ENCODE results near the gene APOF.
"Not testable (repeated sequence)": the region's sequence is repeated elsewhere in the genome, so short reads cannot be mapped to it uniquely, and the experiment has no call there.

Gene APOF, protein sequence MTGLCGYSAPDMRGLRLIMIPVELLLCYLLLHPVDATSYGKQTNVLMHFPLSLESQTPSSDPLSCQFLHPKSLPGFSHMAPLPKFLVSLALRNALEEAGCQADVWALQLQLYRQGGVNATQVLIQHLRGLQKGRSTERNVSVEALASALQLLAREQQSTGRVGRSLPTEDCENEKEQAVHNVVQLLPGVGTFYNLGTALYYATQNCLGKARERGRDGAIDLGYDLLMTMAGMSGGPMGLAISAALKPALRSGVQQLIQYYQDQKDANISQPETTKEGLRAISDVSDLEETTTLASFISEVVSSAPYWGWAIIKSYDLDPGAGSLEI

DNA sequence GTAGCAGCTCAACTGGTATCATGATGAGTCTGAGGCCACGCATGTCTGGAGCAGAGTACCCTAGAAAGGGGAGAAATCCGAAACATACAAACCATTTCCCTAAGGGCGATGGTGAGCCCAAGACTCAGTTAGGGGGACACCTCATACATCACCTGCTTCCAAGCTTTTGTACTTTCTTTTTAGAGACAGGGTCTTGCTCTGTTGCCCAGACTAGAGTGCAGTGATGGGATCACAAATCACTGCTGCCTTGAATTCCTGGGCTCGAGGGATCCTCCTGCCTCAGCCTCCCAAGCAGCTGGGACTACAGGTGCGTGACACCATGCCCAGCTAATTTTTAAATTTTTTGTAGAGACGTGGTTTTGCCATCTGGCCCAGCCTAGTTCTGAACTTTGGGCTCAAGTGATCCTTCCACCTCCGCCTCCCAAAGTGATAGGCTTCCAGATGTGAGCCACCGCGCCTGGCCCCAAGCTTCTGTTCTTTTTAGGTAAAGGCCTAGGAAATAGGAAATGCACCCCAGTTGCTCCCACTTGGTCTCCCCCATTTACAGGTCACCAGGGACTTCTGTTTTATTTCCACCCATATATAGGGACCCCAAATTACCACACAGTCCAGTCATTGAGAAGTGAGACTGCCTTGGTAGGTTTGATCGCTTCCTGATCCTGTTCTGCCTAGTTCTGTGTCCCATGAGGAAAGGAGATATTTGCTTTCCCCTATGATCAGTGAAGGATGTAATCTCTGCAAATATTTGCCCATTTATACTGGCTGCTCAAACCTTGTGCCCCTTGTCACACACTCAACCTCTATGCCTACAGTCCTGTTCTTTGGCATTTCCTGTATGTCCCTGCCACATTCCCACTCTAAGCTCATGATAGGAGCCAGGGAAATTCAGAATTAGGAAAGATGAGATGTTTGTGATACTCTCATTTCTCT is at the start of gene APOF:
TSS of gene APOF (minus strand) at position 728 of the 930 bp plus-strand sequence. CDS start at position 616, 112 bp downstream.
- ATAC-seq = no peak
- DNase-seq = no peak

DNA sequence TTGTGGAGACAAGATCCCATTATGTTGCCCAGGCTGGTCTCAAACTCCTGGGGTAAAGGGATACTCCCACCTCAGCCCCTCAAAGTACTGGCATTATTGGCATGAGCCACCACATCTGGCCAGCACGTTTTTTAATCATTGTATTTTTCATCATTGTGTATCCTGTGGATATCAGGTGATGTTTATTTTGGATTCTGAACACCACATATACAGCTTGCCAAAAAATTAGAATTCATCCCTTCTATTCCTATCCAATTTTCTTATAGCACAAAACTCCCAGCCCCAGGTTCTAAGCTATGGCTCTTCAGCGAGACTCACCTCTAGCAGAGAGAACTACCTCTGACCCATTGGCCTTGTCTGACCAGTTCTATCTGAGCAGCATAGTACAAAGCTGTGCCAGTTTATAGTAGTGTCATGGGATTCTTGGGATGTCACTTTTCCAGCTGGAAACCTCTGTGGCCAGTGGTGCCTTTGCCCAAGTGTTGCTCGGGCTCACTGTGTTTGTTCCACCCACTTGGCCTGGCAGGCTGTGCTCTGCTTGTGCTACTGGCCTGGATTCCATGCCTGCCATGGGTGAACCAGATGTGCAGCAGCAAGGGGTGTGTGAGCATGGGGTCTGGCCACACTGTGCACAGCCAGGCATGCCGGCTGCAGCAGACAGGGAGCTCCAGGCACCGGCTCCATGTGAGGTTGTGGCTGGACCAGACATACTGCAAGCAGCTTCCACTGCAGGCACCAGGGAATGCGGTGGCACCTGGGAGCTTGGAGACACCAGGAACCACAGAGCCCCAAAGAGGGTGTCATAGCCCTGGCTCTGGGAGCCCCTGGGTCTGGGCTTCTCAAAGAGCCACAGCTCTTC is 49.4 kb upstream of the APOF start:
- ATAC-seq (no peak), DNase-seq (no peak)

DNA sequence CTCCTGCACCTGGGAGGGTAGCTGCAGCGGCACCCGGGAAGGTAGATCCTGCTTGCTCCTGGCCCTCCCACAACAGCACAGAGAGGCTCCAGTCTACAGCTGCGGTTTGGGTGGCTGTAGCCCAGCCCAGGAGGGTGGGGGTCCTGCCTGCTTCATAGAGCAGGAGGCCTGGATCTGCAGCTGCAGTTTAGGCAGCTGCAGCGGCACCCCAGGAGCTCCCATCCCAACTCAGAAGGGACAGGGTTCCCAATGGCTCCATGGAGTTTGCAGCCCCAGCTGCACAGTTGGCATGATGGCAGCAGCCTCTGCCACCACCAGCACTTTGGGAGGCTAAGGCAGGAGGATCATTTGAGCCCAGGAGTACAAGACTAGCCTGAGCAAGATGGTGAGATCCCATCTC is 48.1 kb upstream of the APOF start:
- ATAC-seq (no peak), DNase-seq (no peak)

DNA sequence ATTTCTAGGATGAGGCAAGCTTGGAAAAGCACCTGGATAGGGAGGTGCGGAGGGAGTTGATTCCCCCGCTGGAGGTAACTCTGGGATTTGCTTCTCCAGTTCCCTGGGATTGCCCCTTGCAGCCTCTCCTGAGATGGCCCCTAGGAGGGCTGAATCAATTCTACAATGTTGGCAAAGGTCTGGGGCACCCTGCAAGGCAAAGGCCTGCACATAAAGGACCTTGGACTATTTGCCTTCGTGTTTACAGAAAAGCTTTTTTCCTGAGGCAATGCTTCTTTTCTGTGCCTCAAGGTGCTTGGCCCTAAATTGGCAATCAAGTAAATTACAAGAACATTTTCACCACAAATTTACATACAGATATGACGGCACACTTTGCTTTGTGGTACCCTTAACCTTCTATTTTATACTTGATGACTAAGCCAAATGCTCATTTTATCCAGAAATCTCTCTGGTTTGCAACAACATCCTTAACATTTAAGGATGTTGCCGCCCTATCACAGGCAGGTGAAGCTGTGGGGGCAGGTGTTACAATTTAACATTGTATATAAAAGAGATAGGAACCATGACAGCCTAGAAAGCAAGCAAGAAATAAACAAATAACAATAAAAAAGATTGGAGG is 46.3 kb upstream of the APOF start:
- ATAC-seq (no peak), DNase-seq (no peak)

DNA sequence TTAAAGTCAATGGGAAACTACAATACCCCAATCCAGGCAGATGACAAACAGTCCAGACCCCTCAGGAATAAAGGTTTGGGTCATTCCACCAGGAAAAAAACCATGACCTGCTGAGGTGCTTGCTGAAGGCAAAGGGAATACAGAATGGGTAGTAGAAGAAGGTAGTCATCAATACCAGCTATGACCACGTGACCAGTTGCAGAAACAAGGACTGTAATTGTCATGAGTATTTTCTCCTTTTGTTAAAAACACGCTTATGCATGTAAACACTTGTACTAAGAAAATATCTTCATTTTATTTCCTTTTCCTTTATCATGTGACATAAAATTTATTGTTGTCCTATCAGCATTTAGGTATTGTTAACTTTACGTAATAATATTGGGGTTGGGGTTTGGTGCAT is 41.6 kb upstream of the APOF start:
- not testable (repeated sequence) for ATAC-seq, DNase-seq

DNA sequence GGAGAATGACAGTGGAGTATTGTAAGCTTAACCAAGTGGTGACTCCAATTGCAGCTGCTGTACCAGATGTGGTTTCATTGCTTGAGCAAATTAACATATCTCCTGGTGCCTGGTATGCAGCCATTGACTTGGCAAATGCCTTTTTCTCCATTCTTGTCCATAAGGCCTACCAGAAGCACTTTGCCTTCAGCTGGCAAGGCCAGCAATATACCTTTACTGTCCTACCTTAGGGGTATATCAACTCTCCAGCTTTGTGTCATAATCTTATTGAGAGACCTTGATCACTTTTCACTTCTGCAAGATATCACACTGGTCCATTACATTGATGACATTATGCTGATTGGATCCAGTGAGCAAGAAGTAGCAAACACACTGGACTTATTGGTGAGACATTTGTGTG is 39.0 kb upstream of the APOF start:
- not testable (repeated sequence) for DNase-seq, ATAC-seq

DNA sequence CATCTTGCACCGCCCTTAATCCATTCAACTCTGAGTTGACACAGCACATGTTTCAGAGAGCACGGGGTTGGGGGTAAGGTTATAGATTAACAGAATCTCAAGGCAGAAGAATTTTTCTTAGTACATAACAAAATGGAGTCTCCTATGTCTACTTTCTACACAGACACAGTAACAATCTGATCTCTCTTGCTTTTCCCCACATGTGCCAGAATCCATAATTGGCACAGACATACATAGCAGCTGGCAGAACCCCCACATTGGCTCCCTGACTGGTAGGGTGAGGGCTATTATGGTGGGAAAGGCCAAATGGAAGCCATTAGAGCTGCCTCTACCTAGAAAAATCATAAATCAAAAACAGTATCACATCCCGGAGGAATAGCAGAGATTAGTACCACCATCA is 38.5 kb upstream of the APOF start:
- DNase-seq, ATAC-seq: not testable (repeated sequence)

DNA sequence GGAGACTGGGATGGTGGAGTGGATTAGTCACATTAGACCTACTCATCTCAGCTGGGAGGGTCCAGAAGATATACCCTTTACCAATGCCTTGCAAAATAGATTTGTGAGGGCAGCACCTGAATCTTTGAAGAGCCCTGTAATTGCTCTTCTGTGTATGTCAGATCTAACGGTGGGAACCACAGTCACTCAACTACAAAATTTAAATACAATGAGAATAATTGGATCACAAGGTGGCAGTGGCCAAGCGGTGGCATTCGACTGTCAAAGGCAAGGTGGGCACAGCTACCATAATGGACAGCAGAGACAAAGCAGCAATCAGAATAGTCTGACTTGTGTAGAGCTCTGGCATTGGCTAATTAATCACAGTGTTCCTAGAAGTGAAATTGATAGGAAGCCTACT is 36.8 kb upstream of the APOF start:
- not testable (repeated sequence) for DNase-seq, ATAC-seq

DNA sequence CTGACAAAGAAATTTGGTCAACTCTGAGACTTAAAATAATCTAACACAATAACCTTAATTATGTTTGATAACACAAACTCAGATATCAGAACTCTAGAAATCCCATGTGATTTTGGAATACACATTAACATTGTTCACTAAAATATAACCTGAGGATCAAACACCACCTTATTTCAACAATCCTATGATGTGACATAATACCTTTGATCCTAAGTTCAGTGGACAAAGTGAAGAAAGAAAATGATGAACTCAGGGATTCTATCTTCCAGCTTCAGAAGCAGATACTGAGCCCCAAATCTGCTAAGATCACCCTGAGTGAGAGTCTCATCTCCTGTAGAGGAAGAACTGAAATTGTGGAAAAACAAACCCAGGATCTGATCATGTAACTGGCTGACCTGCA is 35.7 kb upstream of the APOF start:
- ATAC-seq (no peak), DNase-seq (no peak)

DNA sequence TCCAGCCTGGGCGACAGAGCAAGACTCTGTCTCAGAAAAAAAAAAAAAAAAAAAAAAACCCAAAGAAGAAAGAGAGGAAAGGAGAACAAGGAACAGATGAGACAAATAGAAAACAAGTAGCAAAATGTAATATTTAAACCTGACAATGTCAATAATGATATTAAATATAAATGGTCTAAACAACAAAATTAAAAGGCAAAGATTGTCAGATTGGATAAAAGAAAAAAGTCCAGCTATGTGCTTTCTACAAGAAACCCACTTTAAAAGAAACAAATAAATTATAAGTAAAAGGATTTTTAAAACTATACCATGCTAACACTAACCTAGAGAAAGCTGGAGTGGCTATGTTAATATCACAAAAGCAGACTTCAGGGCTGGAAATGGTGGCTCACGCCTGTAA is 29.7 kb upstream of the APOF start:
- ATAC-seq (no peak), DNase-seq (no peak)

DNA sequence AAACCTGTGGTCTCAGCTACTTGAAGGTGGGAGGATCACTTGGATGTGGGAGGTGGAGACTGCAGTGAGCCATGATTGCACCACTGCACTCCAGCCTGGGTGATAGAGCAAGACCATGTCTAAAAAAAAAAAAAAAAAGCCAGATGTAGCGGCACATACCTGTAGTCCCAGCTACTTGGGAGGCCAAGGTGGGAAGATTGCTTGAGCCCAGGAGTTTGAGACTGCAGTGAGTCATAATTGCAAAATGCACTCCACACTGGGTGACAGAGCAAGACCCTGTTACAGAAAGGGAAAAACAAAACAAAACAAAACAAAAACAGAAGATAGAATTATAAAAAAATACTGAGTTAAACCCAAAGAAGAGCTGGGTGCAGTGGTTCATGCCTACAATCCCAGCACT is 29.1 kb upstream of the APOF start:
- DNase-seq = no peak
- no peak for ATAC-seq

DNA sequence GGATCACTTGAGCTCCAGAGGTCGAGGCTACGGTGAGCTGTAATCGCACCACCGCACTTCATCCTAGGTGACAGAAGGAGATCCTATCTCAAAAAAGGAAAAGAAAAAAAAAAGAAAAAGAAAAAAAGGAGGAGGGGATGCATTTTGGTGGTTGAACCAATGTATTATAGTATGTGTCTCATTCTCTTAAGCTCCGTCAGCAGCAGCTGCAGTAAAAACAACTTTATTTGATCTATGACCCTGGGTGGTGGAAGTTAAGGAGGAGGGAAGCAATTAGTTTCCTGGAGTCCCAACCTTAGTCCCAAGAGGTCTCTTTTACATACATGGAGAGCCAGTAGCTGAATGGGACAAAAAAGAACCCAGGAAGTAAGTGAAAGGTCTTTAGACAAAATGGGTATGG is 26.8 kb upstream of the APOF start:
- no peak for ATAC-seq
- no peak for DNase-seq

DNA sequence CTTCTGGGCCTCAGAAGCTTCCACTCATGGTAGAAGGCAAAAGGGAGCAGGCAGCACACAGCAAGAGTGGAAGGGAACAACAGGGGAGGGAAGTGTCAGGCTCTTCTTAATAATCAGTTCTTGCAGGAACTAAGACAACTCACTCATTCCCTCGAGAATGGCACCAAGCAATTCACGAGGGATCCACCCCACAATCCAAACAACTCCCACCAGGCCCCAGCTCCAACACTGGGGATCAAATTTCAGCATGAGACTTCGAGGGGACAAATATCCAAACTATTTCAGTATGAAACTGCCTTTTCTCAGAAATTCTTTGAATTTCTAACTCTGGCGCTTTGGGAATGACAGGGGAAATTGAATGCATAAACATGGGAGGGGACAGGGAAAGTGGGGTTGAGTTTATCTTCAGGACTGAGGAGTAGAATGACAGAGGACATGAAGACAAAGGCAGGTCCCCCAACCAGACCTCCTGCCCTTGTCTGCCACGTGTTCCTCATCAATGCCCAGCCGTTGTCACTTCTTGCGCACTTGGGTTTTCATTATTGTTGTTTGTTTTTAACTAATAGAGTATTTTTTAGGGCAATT is 24.6 kb upstream of the APOF start:
- no peak for ATAC-seq
- DNase-seq = no peak

DNA sequence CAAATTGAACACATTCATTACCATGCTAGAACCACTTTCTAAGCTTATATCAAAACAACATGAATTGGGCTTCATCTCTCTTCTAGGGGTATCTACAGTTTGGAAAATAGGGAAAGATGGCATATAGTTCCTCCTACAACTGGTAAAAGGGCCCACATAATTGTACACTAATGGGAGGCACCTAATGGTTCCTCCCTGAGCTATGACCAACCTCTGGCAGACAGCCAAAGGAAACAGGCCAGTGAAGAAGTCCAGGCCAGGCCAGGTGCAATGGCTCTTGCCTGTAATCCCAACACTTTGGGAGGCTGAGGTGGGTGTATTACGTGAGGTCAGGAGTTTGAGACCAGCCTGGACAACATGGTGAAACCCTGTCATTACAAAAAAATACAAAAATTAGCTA is 23.2 kb upstream of the APOF start:
- DNase-seq = no peak
- no peak for ATAC-seq

DNA sequence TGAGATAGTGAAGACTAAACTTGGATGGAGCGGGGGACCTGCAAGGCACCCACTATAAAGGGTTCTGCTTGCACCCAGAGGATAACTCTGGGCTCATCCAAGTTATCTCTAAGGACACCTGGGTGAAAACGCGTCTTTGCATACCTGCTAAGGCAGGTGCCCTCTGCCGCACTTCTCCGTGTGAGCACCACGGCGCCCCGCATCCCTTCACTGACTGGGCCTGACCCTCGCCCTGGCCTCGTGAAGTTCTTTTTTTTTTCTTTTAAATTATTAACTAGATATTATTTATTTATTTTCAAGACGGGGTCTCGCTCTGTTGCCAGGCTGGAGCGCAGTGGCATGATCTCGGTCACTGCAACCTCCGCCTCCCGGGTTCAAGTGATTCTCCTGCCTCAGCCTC is 20.0 kb upstream of the APOF start:
- DNase-seq = no peak
- no peak for ATAC-seq

DNA sequence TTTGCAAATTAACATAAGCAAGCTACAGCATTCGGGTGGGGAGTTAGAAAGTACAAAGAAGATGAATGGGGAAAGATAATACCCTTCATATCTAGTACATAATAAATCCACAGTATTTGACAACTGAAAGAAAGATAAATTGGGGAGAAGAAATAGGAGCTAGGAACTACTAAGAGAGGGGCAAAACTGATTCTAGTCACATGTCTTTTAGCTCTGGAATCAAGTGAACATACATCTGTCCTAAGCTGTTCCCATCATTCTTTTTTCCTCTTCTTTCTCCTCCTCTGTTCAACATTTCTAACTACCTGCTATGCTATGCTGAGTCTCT is 15.3 kb upstream of the APOF start:
- DNase-seq (no peak), ATAC-seq (no peak)

DNA sequence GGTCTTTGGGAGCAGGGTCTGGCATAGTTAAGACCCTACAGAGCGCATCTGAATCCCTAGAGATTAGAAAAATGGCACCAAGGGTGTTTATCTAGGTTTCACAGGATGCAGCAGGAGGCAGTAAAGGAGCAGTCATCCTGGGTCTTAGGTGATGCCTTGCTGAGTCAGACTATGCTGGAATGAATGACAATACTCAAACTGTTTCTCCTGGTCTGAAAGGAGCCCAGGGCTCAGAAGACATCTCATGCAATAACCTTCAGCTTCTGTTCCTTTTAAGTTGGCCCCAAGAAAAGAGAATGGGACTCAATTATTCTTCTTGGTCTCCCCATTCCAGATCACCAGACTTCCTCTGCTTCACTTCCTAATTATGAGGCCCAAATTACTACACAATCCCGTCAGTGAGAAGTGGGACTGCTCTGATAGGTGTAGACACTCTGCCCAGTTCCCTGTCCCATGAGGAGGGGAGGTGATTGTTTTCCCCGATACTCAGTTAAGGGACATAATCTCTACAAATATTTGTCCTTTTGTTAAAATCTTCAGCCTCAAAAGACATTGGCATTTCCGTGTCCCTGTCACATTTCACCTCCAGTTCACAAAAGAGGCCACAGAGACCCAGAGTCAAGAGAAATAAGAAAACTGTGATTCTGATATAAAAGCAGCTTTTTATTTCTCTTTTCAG is 14.8 kb upstream of the APOF start:
- ATAC-seq = peak; percentile 59
- no peak for DNase-seq

DNA sequence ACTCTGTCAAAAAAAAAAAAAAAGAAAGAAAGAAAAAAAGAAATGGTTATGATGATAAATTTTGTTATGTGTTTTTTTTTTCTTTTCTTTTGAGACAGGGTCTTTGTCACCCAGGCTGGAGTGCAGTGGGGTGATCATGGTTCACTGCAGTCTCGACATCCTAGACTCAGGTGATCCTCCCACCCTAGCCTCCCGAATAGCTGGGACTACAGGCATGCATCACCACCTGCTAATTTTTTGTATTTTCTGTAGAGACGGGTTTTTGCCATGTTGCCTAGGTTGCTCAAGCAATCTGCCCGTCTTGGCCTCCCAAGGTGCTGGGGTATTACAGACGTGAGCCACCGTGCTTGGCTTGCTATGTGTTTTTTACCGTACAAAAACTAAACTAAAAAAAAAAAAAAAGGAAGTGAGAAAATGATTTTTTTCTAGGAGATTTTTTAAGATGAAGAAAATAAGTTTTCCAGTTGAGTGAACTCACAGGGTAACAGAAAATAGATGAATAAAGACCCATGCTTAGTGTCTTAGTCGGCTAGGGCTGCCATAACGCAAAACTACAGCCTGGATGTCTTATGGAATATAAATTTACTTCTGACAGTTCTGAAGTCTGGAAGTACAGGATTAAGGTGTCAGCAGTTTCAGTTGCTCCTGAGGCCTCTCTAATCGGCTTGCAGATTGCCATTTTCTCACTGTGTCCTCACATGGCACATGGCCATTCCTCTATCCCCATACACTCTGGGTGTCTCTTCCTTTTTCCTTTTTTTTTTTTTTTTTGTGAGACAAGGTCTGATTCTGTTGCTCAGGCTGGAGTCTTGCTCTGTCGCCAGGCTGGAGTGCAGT is 13.2 kb upstream of the APOF start:
- no peak for DNase-seq
- no peak for ATAC-seq

DNA sequence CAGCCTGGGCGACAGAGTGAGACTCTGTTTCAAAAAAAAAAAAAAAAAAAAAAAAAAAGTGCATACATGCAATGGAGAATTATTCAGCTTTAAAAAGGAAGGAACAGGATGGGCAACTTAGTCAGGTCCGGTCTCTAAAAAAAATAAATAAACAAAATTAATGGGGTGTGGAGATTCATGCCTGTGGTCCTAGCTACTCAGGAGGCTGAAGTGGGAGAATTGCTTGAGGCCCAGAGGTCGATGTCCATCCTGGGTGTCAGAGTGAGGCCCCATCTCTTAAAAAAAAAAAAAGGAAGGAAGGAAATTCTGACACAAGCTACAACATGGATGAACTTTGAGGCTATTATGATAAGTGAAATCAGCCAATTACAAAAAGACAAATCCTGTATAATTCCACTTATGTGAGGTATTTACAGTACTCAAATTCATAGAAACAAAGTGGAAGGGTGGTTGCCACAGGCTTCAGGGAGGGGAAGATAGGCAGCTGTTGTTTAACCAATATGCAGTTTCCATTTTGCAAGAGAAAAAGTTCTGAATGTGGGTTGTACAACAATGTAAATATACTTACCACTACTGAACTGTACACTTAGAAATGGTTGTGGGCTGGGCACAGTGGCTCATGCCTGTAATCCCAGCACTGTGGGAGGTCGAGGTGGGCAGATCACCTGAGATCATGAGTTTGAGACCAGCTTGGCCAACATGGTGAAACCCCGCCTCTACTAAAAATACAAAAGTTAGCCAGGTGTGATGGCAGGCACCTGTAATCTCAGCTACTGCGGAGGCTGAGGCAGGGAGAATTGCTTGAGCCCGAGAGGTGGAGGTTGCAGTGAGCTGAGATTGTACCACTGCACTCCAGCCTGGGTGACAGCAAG is 12.3 kb upstream of the APOF start:
- DNase-seq = no peak
- ATAC-seq = no peak

All from stimulated activated naive CD8-positive, alpha-beta T cell treated with anti-CD3 and anti-CD28 coated beads, Interleukin-15, Interleukin-2, amounts not matched to agents 100 U/mL and 50 U/mL, for 24 hours (primary cell).